HG02884 (cell line): Measurements from ENCODE around the gene ALPK3.
"Not testable (repeated sequence)": the region's sequence is repeated elsewhere in the genome, so short reads cannot be mapped to it uniquely, and the experiment has no call there.

Experiments used
- ATAC-seq: cut with Tn5 transposase; IDR thresholded peaks from one replicate; pipeline ENCODE4 v1.9.1; 2021; ENCODE audit warnings: mild to moderate bottlenecking, moderate library complexity; ENCODE audit not compliant: unreplicated experiment

ALPK3 gene

GRCh38 chr15:84872009-84872910 is 55.1 kb downstream of the ALPK3 start:
- no peak for ATAC-seq

GRCh38 chr15:84873997-84874396 is 56.8 kb downstream of the ALPK3 start:
- ATAC-seq = no peak

- no peak for ATAC-seq
Observed at GRCh38 chr15:84874981-84875699, 58.0 kb downstream of the ALPK3 start.

- no peak for ATAC-seq
Observed at GRCh38 chr15:84876269-84876668, 59.1 kb downstream of the ALPK3 start.

- ATAC-seq = not testable (repeated sequence)
Observed at GRCh38 chr15:84877701-84878100, 60.5 kb downstream of the ALPK3 start.

- no peak for ATAC-seq
Observed at GRCh38 chr15:84878504-84878903, 61.3 kb downstream of the ALPK3 start.

- no peak for ATAC-seq
Observed at GRCh38 chr15:84879088-84879780, 62.1 kb downstream of the ALPK3 start.

GRCh38 chr15:84880007-84880406 is 62.9 kb downstream of the ALPK3 start:
- no peak for ATAC-seq

GRCh38 chr15:84880822-84881519 is 63.8 kb downstream of the ALPK3 start:
- ATAC-seq = no peak

GRCh38 chr15:84881520-84881830 is 64.3 kb downstream of the ALPK3 start:
- no peak for ATAC-seq

- ATAC-seq = no peak
Observed at GRCh38 chr15:84883466-84883865, 66.3 kb downstream of the ALPK3 start.

GRCh38 chr15:84883916-84884781 is 67.0 kb downstream of the ALPK3 start, which contains the start of gene SLC28A1:
Gene SLC28A1, plus strand, starts transcription at chr15:84884662. Its CDS starts 3,099 bp downstream, at chr15:84887761.
- ATAC-seq = no peak

GRCh38 chr15:84885801-84886200 is 68.6 kb downstream of the ALPK3 start:
- ATAC-seq = no peak

GRCh38 chr15:84886211-84886983 is 69.2 kb downstream of the ALPK3 start:
- no peak for ATAC-seq

GRCh38 chr15:84886984-84887299 is 69.8 kb downstream of the ALPK3 start:
- ATAC-seq = no peak

- no peak for ATAC-seq
Observed at GRCh38 chr15:84887938-84888337, 70.8 kb downstream of the ALPK3 start.

- ATAC-seq = no peak
Observed at GRCh38 chr15:84888639-84889038, 71.5 kb downstream of the ALPK3 start.

GRCh38 chr15:84889313-84889990 is 72.3 kb downstream of the ALPK3 start:
- no peak for ATAC-seq
